Liver (tissue), 9 donors: ENCODE results near the gene ATP2C2. TPM values are rescaled to one million over a fixed set of nuclear protein-coding genes. Genes with fewer than 3 reads are reported as not detected.

ENCODE experiments used
- DNase-seq: peaks from one replicate; pipeline ENCODE4 v3.0.0-alpha.2; 2017; ENCODE audit warnings: low spot score
- H3K27ac ChIP-seq, 2 donors: one replicate each; pipeline ENCODE4 v1.7.0; 2013; ENCODE audit warnings: inconsistent platforms in 2 of 2, low read length in 2 of 2, control low read depth in 1 of 2, low read depth in 1 of 2, mild to moderate bottlenecking in 1 of 2
- H3K27me3 ChIP-seq, 4 donors: one replicate each; pipeline versions ENCODE4 v1.6.1 to v1.7.0; 2013; ENCODE audit warnings: low read length in 3 of 4, inconsistent platforms in 1 of 4, mild to moderate bottlenecking in 1 of 4, moderate library complexity in 1 of 4; ENCODE audit not compliant: control insufficient read depth in 4 of 4, insufficient read depth in 4 of 4
- H3K36me3 ChIP-seq, 4 donors: one replicate each; pipeline versions ENCODE4 v1.6.1 to v1.7.0; 2013; ENCODE audit warnings: low read length in 3 of 4, mild to moderate bottlenecking in 3 of 4, low read depth in 1 of 4, moderate library complexity in 1 of 4; ENCODE audit not compliant: control insufficient read depth in 4 of 4, insufficient read depth in 3 of 4
- H3K4me1 ChIP-seq, 4 donors: one replicate each; pipeline versions ENCODE4 v1.6.1 to v1.7.0; 2013; ENCODE audit warnings: low read length in 3 of 4, mild to moderate bottlenecking in 3 of 4, moderate library complexity in 1 of 4; ENCODE audit not compliant: control insufficient read depth in 4 of 4, insufficient read depth in 4 of 4
- H3K4me3 ChIP-seq, 3 donors: one replicate each; pipeline versions ENCODE4 v1.6.1 to v1.7.0; 2013; ENCODE audit warnings: low read length in 3 of 3, control low read depth in 1 of 3, low read depth in 1 of 3, mild to moderate bottlenecking in 1 of 3
- H3K9ac ChIP-seq, 2 donors: one replicate each; pipeline ENCODE4 v1.7.0; 2013; ENCODE audit warnings: low read length in 2 of 2, mild to moderate bottlenecking in 2 of 2, moderate library complexity in 2 of 2, control low read depth in 1 of 2, low read depth in 1 of 2
- H3K9me3 ChIP-seq, 4 donors: one replicate each; pipeline versions ENCODE4 v1.6.1 to v1.7.0; 2013; ENCODE audit warnings: low read length in 3 of 4; ENCODE audit not compliant: control insufficient read depth in 4 of 4
- ATF3 ChIP-seq: IDR thresholded peaks from 2 replicates; pipeline ENCODE4 v1.6.1; 2016; ENCODE audit warnings: antibody characterized with exemption
- CTCF ChIP-seq: fragments of 150-350 bp; IDR thresholded peaks from 2 replicates; pipeline ENCODE4 v1.5.1; 2017; ENCODE audit warnings: improper control_type of control experiment, low read depth, low read length; ENCODE audit not compliant: missing input control
- EGR1 ChIP-seq, 2 donors: IDR thresholded peaks; 2 replicates each; pipeline ENCODE4 v1.6.1; 2016 to 2018; ENCODE audit warnings: antibody characterized with exemption in 2 of 2, low read depth in 2 of 2
- FOXA1 ChIP-seq: IDR thresholded peaks from 2 replicates; pipeline ENCODE4 v1.6.1; 2016; ENCODE audit warnings: antibody characterized with exemption
- FOXA2 ChIP-seq: IDR thresholded peaks from 2 replicates; pipeline ENCODE4 v1.6.1; 2016; ENCODE audit warnings: antibody characterized with exemption
- GABPA ChIP-seq, 2 donors: IDR thresholded peaks in 1 of 2; conservative IDR thresholded peaks in 1 of 2; 2 replicates each; pipeline ENCODE4 v1.6.1; 2016; ENCODE audit warnings: antibody characterized with exemption in 2 of 2, mild to moderate bottlenecking in 1 of 2, moderate library complexity in 1 of 2
- HNF4A ChIP-seq, 2 donors: conservative IDR thresholded peaks; 2 replicates each; pipeline ENCODE4 v1.6.1; 2016; ENCODE audit warnings: antibody characterized with exemption in 2 of 2, mild to moderate bottlenecking in 2 of 2
- HNF4G ChIP-seq: IDR thresholded peaks from 2 replicates; pipeline ENCODE4 v1.6.1; 2016; ENCODE audit warnings: antibody characterized with exemption
- JUND ChIP-seq, 2 donors: IDR thresholded peaks; 2 replicates each; pipeline ENCODE4 v1.6.1; 2016; ENCODE audit warnings: antibody characterized with exemption in 2 of 2
- NR2F2 ChIP-seq: IDR thresholded peaks from 2 replicates; pipeline ENCODE4 v1.6.1; 2016; ENCODE audit warnings: antibody characterized with exemption
- RAD21 ChIP-seq, 2 donors: IDR thresholded peaks; 2 replicates each; pipeline ENCODE4 v1.6.1; 2016; ENCODE audit warnings: antibody characterized with exemption in 2 of 2, mild to moderate bottlenecking in 2 of 2
- RXRA ChIP-seq, 2 donors: IDR thresholded peaks; 2 replicates each; pipeline ENCODE4 v1.6.1; 2017 to 2018; ENCODE audit warnings: antibody characterized with exemption in 2 of 2, mild to moderate bottlenecking in 1 of 2
- SP1 ChIP-seq: IDR thresholded peaks from 2 replicates; pipeline ENCODE4 v1.6.1; 2018; ENCODE audit warnings: antibody characterized with exemption, mild to moderate bottlenecking
- TAF1 ChIP-seq: conservative IDR thresholded peaks from 2 replicates; pipeline ENCODE4 v1.6.1; 2016; ENCODE audit warnings: antibody characterized with exemption, mild to moderate bottlenecking
- YY1 ChIP-seq: IDR thresholded peaks from 2 replicates; pipeline ENCODE4 v1.6.1; 2016; ENCODE audit warnings: antibody characterized with exemption, mild to moderate bottlenecking
- ZBTB33 ChIP-seq: IDR thresholded peaks from 2 replicates; pipeline ENCODE4 v1.6.1; 2016; ENCODE audit warnings: antibody characterized with exemption
- WGBS: extraction: QIAGEN DNeasy Blood & Tissue Kit; methylation state at CpG from one replicate; pipeline ENCODE4 v1.1.7; 2013; 5-methylcytosine and 5-hydroxymethylcytosine counted together
- polyA plus RNA-seq, 2 donors: library from polyadenylated mRNA; stranded (reverse) in 1 of 2; unstranded in 1 of 2; fragments of 200-250 nt in 1 of 2; fragments of >200 nt in 1 of 2; fragmentation: Nextera tagmentation in 1 of 2; extraction: Ambion mirVana in 1 of 2; gene quantifications; one replicate each; pipeline versions ENCODE4 v1.2.1 to v1.2.3, GENCODE V29; 2013 to 2015
- total RNA-seq, 2 donors: library from RNA; depleted of rRNA; stranded (reverse); fragments of >200 nt; gene quantifications; one replicate each; pipeline ENCODE4 v1.2.3, GENCODE V29; 2014
- TF ChIP-seq, protein P1 (sequence below): IDR thresholded peaks from 2 replicates; pipeline ENCODE4 v1.6.1; 2016; ENCODE audit warnings: antibody characterized with exemption
- TF ChIP-seq, protein P2 (sequence below): IDR thresholded peaks from 2 replicates; pipeline ENCODE4 v1.6.1; 2016; ENCODE audit warnings: antibody characterized with exemption, mild to moderate bottlenecking
- donor health status: healthy.
- donor health status: healthy.
- donor health status: healthy.
- donor health status: healthy.
- donor health status: healthy.

ATP2C2 gene
- total and polyA plus RNA-seq, 4 donors, result 0.05 to 0.33 (median 0.22) TPM

DNA sequence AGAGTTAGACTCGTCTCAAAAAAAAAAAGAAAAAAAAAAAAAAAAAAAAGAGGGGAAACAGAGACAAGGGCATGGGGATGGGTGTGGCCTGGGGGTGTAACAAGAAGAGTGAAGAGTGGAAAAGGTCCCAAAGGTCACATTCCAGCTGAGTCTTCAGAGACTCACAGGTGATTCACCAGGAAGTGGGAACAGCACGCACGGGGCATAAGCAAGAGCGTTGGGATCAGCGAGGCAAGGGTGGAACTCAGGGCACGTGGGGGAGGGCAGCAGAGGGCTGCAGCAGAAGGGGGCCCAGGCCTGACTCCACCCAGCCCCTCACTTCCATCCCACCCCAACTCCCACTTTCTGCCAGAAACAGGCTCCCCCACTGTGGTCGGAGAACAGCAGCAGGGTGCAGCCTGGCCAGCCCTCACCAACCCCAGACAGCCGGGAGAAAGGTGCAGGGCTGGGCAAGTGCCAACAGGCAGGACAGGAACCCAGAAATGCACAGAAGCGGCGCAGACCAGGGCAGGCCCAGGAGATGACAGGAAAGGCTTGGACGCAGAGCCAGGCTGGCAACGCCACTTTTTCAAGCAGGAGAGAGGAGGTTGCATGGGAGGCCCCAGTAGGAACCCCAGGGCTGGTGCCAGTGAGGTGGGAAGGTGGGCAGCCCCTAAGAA is 132.9 kb downstream of the ATP2C2 start:
- DNase-seq, result no peak
- H3K27ac ChIP-seq, result no peak overlapping the region
- TF ChIP-seq CTCF (no peak), FOXA2 (no peak), EGR1 (IDR thresholded peaks at IDR 0.05; ENCODE audit: low read depth in 2 of 2) (no peak), HNF4A (conservative IDR thresholded peaks at IDR 0.05) (no peak), JUND (IDR thresholded peaks at IDR 0.05) (no peak), TAF1 (no peak), HNF4G (no peak), RAD21 (IDR thresholded peaks at IDR 0.05) (no peak), RXRA (IDR thresholded peaks at IDR 0.05) (no peak), NR2F2 (no peak), GABPA (IDR thresholded peaks at IDR 0.05 in 1 of 2, conservative IDR thresholded peaks at IDR 0.05 in 1 of 2) (no peak), YY1 (no peak), FOXA1 (no peak), ZBTB33 (no peak), SP1 (no peak), ATF3 (no peak)
- TF ChIP-seq, protein P1, sequence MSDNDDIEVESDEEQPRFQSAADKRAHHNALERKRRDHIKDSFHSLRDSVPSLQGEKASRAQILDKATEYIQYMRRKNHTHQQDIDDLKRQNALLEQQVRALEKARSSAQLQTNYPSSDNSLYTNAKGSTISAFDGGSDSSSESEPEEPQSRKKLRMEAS, result no peak
- TF ChIP-seq, protein P2, sequence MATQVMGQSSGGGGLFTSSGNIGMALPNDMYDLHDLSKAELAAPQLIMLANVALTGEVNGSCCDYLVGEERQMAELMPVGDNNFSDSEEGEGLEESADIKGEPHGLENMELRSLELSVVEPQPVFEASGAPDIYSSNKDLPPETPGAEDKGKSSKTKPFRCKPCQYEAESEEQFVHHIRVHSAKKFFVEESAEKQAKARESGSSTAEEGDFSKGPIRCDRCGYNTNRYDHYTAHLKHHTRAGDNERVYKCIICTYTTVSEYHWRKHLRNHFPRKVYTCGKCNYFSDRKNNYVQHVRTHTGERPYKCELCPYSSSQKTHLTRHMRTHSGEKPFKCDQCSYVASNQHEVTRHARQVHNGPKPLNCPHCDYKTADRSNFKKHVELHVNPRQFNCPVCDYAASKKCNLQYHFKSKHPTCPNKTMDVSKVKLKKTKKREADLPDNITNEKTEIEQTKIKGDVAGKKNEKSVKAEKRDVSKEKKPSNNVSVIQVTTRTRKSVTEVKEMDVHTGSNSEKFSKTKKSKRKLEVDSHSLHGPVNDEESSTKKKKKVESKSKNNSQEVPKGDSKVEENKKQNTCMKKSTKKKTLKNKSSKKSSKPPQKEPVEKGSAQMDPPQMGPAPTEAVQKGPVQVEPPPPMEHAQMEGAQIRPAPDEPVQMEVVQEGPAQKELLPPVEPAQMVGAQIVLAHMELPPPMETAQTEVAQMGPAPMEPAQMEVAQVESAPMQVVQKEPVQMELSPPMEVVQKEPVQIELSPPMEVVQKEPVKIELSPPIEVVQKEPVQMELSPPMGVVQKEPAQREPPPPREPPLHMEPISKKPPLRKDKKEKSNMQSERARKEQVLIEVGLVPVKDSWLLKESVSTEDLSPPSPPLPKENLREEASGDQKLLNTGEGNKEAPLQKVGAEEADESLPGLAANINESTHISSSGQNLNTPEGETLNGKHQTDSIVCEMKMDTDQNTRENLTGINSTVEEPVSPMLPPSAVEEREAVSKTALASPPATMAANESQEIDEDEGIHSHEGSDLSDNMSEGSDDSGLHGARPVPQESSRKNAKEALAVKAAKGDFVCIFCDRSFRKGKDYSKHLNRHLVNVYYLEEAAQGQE, result no peak
- H3K36me3 ChIP-seq, result peaks cover 3 to 6% (median 4%) of the 10 kb centered on the region in 4 donors
- H3K9me3 ChIP-seq, result no peaks in the 10 kb centered on the region
- 91% methylated on average over 12 of the region's 12 CpGs for WGBS
- no peak overlapping the region for H3K9ac ChIP-seq
- H3K27me3 ChIP-seq, result no peaks in the 10 kb centered on the region
- peaks cover 2 to 16% (median 10%) of the 10 kb centered on the region in 4 donors for H3K4me1 ChIP-seq
- H3K4me3 ChIP-seq, result no peak overlapping the region
